GM19240 (cell line): ENCODE results near the gene ADD2.

Experiments used
- DNase-seq: peaks from one replicate; pipeline ENCODE4 v3.0.0; 2011; ENCODE audit warnings: low spot score; ENCODE audit not compliant: insufficient read length

The ADD2 gene

GRCh38 chr2:70705160-70705850 lies 62.7 kb downstream of the ADD2 start:
- no peak for DNase-seq

DNA sequence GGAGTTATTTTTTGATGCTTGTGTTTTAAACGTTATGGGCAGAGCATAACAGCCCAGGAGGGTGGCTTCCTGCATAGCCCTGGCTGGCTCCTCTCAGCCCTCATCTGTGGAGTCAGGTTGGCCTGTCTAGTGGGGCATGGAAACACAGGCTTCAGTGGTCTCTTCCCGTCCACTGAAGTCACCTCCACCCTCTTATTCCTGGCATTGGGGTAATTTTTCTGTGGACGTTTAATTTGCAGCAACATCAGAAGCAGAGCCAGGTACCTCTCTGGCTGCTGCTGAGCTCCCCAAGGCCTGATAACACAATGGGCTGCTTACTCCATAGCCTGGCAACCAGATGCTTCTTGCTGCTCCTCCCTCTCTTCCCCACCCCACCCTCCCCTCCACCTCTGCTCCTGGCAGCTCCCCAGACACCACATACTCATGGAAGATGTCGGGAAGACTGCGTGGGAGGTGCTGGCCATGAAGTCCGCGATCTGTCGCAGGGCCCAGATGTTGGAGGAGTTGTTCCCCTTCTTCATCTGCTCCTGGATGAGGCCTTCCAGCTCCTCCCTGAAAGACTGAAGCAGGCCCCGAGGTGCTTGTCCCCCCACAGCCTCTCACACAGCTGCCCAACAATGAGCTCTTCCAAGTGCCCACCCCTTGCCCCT lies 64.0 kb downstream of the ADD2 start:
- DNase-seq: no peak

- no peak for DNase-seq
Measured at GRCh38 chr2:70702711-70703395, 65.1 kb downstream of the ADD2 start.

GRCh38 chr2:70698847-70699246 lies 69.2 kb downstream of the ADD2 start:
- no peak for DNase-seq

GRCh38 chr2:70697603-70698383 lies 70.2 kb downstream of the ADD2 start:
- no peak for DNase-seq

GRCh38 chr2:70696142-70696541 lies 71.9 kb downstream of the ADD2 start:
- no peak for DNase-seq

DNA sequence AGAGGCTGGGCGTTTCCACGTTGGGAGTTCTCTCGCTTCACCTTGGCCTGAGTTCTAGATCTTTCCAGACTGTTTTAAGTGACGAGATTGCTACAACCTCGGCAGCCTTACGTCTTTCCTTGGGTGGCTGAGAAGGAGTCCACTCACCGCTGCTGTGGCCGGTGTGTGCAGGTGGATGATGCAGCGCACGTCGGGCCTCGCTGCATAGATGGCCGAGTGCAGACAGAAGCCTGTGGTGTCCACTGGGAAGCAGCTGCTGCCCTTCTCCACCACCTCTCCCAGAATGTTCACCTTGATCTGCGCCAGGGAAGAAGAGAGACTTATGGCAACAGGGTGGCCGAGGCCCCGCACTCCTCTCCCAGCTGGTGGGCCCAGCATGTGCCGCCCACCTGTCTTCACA lies 75.7 kb downstream of the ADD2 start:
- no peak for DNase-seq

DNA sequence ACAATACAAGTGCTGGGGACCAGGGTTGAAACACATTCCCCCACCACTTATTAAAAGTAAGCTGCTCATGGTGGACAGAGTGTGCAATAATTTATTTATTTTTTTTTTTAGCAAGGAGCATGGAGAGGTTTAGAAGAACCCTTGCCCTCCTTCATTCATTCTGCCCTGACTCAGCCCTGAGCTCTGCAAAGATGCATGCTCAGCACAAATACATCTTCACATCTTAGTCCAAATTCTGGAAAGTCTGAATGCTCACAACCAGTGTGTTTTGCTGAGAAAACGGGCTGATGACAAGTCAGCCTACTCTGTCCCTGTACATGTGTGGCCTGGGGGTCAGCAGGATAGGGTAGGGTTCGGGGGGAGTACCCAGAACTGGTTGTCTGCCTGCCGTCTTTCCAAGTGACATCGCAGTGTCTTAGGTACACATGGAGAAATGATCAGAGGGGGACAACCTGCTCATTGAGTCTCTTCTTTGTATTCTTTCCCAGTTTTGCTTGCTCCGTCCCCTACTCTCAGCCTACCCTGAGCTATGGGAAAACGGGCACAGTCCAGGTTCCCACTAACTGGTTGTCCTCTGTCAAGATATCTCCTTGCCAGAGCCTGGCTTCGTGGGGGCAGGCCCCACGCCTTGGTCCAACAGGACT lies 76.4 kb downstream of the ADD2 start:
- no peak for DNase-seq

DNA sequence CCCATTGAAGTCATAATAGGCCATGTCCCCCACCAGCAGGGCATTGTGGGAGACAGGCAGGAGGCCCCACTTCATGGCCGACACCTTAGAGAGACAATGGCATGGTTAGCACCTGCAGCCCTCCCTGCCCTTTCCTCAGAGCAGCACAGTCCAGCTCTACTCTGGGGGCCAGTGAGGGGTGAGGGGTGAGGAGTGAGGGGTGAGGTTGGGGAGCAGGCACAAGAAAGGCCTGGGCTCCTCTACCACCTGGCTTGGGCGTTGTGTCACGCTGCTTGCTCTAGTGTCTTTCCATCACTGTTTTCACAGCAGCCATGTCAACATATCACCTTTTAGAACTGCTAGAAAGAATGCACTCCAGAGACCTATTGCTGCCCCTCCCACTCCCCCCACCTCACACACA lies 77.2 kb downstream of the ADD2 start:
- DNase-seq: no peak

GRCh38 chr2:70688427-70688826 lies 79.6 kb downstream of the ADD2 start:
- DNase-seq: no peak

DNA sequence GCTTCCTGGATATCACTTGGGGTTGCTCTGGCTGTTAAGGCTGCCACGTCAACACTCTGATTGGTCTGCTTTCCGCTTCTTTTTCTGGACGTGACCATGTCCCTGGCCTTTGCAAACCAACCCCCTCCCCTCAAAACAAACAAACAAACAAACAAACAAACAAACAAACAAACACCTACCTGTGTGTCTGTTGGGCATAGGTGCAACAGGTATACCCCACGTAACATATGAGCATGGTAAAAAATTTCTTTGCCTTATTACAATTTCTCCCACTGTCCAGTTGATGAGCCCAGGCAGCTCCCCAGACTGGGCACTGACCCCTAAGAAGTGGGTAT lies 80.6 kb downstream of the ADD2 start:
- DNase-seq: no peak

GRCh38 chr2:70686577-70687460 lies 81.2 kb downstream of the ADD2 start:
- peak; percentile 38 for DNase-seq

- no peak for DNase-seq
Measured at GRCh38 chr2:70685771-70686171, 82.2 kb downstream of the ADD2 start.

- DNase-seq: no peak
Measured at GRCh38 chr2:70684846-70685622, 83.0 kb downstream of the ADD2 start.

DNA sequence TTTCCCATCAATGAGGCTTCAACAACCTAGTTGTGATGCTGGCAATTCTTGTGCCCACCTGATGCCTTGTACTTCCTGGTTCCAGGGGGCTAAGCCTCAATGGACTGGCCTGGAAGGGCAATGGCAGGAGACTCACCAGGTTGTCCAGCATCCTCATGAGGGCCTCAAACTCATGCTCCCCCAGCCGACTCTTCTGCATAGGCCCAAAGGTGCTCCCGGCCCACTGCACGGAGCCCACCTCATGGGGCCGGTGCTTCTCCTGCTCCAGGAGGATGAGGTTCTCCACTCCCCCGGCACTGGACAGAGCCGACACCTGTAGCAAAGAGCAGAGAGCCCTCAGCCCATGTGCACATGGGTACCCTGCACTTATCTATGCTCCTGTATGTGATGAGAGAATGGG lies 84.5 kb downstream of the ADD2 start:
- DNase-seq: no peak

DNA sequence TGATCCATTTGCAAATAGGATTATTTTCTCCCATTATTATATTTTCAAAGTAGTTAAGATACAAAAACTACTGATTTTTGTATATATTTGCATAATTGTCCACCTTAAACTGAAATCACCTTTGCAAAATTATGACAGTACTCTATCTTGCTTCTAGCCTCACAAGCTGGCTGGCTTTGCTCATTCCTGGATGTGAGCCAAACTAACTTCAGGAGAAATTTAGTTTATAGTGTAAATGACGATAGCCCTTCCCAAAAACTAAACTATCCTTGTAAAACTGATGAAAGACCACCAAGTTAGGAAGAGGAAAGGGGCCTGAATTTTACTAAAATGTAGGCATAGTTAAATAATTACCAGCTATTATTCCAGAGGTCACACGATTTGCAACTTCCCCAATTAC lies 87.3 kb downstream of the ADD2 start:
- no peak for DNase-seq

DNA sequence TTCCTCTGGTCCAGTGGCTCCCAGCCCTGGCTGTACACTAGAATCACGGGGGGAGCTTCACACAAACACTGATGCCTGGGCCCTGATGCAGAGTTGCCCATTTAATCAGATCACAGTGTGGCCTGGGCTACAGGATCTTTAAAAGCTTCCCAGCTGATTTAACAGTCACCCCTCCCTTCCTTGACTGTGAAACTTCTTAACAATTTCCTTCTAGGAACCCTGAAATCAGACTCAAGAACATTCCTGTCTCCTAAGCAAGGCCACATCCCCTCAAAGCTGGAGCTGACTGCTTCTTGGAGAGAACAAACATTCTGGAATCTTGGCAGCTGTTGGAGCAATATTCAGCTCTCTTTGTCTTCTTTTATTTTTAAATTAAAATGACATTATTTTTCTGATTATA lies 88.7 kb downstream of the ADD2 start:
- DNase-seq: no peak

DNA sequence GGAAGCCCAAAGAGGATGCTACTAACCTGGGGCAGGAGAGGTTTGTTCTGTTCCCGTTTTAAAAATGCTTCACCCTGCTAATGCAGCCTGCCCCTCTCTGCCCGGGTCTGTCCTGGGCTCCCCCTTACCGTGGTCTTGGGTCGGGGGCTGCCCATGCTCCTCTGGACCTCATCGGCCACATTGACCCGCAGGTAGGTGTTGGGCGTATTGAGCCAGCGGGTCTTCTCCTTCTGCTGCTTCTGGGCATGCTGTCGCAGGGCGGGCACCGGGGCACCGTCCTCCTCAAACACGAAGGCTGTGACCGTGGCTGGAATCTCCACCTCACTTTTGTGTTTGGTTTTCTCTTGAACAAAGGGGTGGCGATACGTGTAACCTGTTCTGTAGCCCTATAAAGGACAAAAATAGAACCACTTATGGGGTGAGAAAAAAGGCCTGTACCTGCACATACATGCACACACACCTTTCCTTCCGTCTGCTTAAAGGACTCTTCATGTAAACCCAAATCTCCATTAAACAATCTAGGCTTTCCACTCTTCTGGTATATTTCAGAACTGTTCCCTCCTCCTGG lies 89.3 kb downstream of the ADD2 start:
- no peak for DNase-seq

GRCh38 chr2:70676301-70677035 lies 91.5 kb downstream of the ADD2 start:
- DNase-seq: no peak
